MCF 10A (cell line): ENCODE results near the gene MICA. TPM values are rescaled to one million over a fixed set of nuclear protein-coding genes. Genes with fewer than 3 reads are reported as not detected.

Experiments
- BruUV-seq: library from RNA; stranded (reverse); fragments of 400-500 nt; replicated peaks from 2 replicates; lab custom pipeline; 2021; lab: Mats Ljungman, UMichigan
- CTCF ChIA-PET: fragments of 300-600 bp; sonication (Branson Sonifier 250); formaldehyde crosslinking; extraction: SDS; loops from one replicate; lab custom pipeline; 2021; ENCODE audit warnings: antibody characterized with exemption, inconsistent platforms; lab: Yijun Ruan, JAX
- POLR2A ChIA-PET: fragments of 300-600, 350-650 bp; sonication (Branson Sonifier 250); formaldehyde crosslinking; extraction: SDS; loops from one replicate; lab custom pipeline; 2020; ENCODE audit warnings: antibody characterized with exemption, inconsistent platforms; lab: Yijun Ruan, JAX
- DNase-seq: peaks from one replicate; pipeline ENCODE4 v3.0.0-alpha.2; 2018; ENCODE audit not compliant: unreplicated experiment
- H3K27ac Mint-ChIP-seq: one replicate; pipeline ENCODE4 v1.8.0; 2022; ENCODE audit warnings: mild to moderate bottlenecking, low read depth, mixed read lengths; ENCODE audit not compliant: unreplicated experiment
- H3K27me3 Mint-ChIP-seq: one replicate; pipeline ENCODE4 v1.8.0; 2022; ENCODE audit warnings: mixed read lengths; ENCODE audit not compliant: insufficient read depth, unreplicated experiment
- H3K36me3 Mint-ChIP-seq: one replicate; pipeline ENCODE4 v1.8.0; 2022; ENCODE audit warnings: mild to moderate bottlenecking, moderate library complexity, mixed read lengths; ENCODE audit not compliant: insufficient read depth, unreplicated experiment
- H3K4me1 Mint-ChIP-seq: one replicate; pipeline ENCODE4 v1.8.0; 2022; ENCODE audit warnings: mixed read lengths; ENCODE audit not compliant: insufficient read depth, unreplicated experiment
- H3K4me3 Mint-ChIP-seq: one replicate; pipeline ENCODE4 v1.8.0; 2022; ENCODE audit warnings: mild to moderate bottlenecking, moderate library complexity, mixed read lengths; ENCODE audit not compliant: unreplicated experiment
- H3K9me3 Mint-ChIP-seq: one replicate; pipeline ENCODE4 v1.8.0; 2022; ENCODE audit warnings: mixed read lengths; ENCODE audit not compliant: unreplicated experiment
- intact Hi-C: fragments of 100-400 bp; cut with micrococcal nuclease; formaldehyde crosslinking; loops from 2 replicates; pipeline ENCODE4 v1.14.1; 2022
- total RNA-seq: library from RNA; stranded (reverse); gene quantifications from 2 replicates; pipeline ENCODE4 v1.2.3, GENCODE V29; 2022
- TF ChIP-seq, protein P1 (sequence below): fragments of 200-600 bp; IDR thresholded peaks from one replicate; pipeline ENCODE4 v1.8.0; 2022; ENCODE audit warnings: antibody characterized with exemption, mild to moderate bottlenecking; ENCODE audit not compliant: unreplicated experiment

Gene MICA
- total RNA-seq, 1 experiment from 2014 or later, result 18.0 TPM

DNA sequence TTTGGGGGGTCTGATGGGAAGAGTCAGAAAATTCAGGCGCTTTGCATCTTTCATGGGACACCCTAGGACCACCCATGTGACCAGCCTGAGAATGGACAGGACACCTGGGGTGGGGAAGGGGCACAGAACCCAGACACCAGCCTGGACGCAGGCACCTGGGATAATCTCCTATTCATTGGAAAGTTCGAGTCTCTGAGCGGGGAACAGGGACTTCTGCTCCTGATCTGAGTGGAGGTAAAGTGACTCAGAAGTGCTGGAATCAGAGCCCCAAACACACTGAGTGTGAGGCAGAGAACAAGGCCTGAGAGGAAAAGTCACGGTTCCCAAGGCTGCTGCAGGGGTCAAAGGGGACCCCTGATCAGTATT lies 47.8 kb upstream of the MICA start:
- no peak for DNase-seq
- peaks cover 7% of the 10 kb centered on the region for H3K36me3 Mint-ChIP-seq
- TF ChIP-seq, protein P1, sequence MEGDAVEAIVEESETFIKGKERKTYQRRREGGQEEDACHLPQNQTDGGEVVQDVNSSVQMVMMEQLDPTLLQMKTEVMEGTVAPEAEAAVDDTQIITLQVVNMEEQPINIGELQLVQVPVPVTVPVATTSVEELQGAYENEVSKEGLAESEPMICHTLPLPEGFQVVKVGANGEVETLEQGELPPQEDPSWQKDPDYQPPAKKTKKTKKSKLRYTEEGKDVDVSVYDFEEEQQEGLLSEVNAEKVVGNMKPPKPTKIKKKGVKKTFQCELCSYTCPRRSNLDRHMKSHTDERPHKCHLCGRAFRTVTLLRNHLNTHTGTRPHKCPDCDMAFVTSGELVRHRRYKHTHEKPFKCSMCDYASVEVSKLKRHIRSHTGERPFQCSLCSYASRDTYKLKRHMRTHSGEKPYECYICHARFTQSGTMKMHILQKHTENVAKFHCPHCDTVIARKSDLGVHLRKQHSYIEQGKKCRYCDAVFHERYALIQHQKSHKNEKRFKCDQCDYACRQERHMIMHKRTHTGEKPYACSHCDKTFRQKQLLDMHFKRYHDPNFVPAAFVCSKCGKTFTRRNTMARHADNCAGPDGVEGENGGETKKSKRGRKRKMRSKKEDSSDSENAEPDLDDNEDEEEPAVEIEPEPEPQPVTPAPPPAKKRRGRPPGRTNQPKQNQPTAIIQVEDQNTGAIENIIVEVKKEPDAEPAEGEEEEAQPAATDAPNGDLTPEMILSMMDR, result no peak
- BruUV-seq, result no TSS peak
- CTCF ChIA-PET, result no interaction called here
- H3K27ac Mint-ChIP-seq, result no peak overlapping the region
- peak overlapping the region; percentile 78 for H3K4me3 Mint-ChIP-seq
- peaks cover 5% of the 10 kb centered on the region for H3K4me1 Mint-ChIP-seq
- intact Hi-C loops, result no loop called here
- no peaks in the 10 kb centered on the region for H3K9me3 Mint-ChIP-seq
- peaks cover 56% of the 10 kb centered on the region for H3K27me3 Mint-ChIP-seq
- POLR2A ChIA-PET, result no interaction called here

GRCh38 chr6:31356216-31356945 lies 47.0 kb upstream of the MICA start:
- Mint-ChIP-seq H3K27ac (peak overlapping the region; percentile 80), H3K27me3 (peaks cover 59% of the 10 kb centered on the region), H3K4me3 (peak overlapping the region; percentile 78), H3K36me3 (peaks cover 7% of the 10 kb centered on the region), H3K4me1 (peaks cover 5% of the 10 kb centered on the region), H3K9me3 (no peaks in the 10 kb centered on the region)
- peak; percentile 8 for DNase-seq
- ChIA-PET POLR2A (no interaction called here), CTCF (no interaction called here)
- TF ChIP-seq, protein P1, result no peak
- TSS peak; percentile 59 for BruUV-seq
- intact Hi-C loops, result loop anchor here (2.0 kb wide), 1 partner anchor 84 kb away; the partner anchor contains the start of gene HLA-C

- TF ChIP-seq, protein P1, result no peak
- Mint-ChIP-seq H3K36me3 (peaks cover 7% of the 10 kb centered on the region), H3K27ac (peak within 1 kb of the TSS; percentile 80), H3K4me3 (peak within 1 kb of the TSS; percentile 78), H3K4me1 (peaks cover 5% of the 10 kb centered on the region), H3K27me3 (peaks cover 62% of the 10 kb centered on the region), H3K9me3 (no peaks in the 10 kb centered on the region)
- intact Hi-C loops, result loop anchor here (2.0 kb wide), 1 partner anchor 84 kb away; the partner anchor contains the start of gene HLA-C
- POLR2A ChIA-PET, result no interaction called here
- CTCF ChIA-PET, result no interaction called here
- DNase-seq, result peak; percentile 85
- BruUV-seq, result no TSS peak
These were observed 46.4 kb upstream of the MICA start, which contains the start of gene HLA-B for GRCh38 chr6:31356946-31357466. Gene HLA-B (minus strand): TSS chr6:31357179. CDS start chr6:31357158, 21 bp downstream.

GRCh38 chr6:31357886-31358285 lies 45.5 kb upstream of the MICA start:
- CTCF ChIA-PET, result interaction anchor here (1.7 kb wide), 1 partner anchor 161 kb away, joined by 3 read pairs; no protein-coding TSS in a partner anchor
- intact Hi-C loops, result loop anchor here (2.0 kb wide), 1 partner anchor 85 kb away; the partner anchor contains the start of gene HLA-C
- no peak overlapping the region for H3K27ac Mint-ChIP-seq

More at GRCh38 chr6:31357886-31358285, 45.5 kb upstream of the MICA start:
- TF ChIP-seq, protein P1, result no peak
- POLR2A ChIA-PET, result no interaction called here
- Mint-ChIP-seq H3K4me1 (peaks cover 5% of the 10 kb centered on the region), H3K4me3 (peak overlapping the region; percentile 78), H3K9me3 (no peaks in the 10 kb centered on the region), H3K27me3 (peaks cover 62% of the 10 kb centered on the region), H3K36me3 (peaks cover 7% of the 10 kb centered on the region)
- DNase-seq, result no peak
- no TSS peak for BruUV-seq
